Activated naive CD4-positive, alpha-beta T cell treated with anti-CD3 and anti-CD28 coated beads, Interleukin-2, amount 50 U/mL, for 72 hours (primary cell): ENCODE measurements around the gene POLE. TPM values are rescaled to one million over a fixed set of nuclear protein-coding genes. Genes with fewer than 3 reads are reported as not detected.
A peak's percentile ranks its signal among the peaks of the same experiment; 100 is the strongest.

Experiments used
- ATAC-seq, 2 donors: fragments of 150-1000 bp; cut with Tn5 transposase; 2 replicates each; pipeline ENCODE4 v1.10.0; 2021; ENCODE audit warnings: mild to moderate bottlenecking in 2 of 2, moderate library complexity in 2 of 2
- DNase-seq, 2 donors: peaks; one replicate each; pipeline ENCODE4 v3.0.0; 2021 to 2022; ENCODE audit warnings: low spot score in 2 of 2
- H3K27ac Mint-ChIP-seq, 2 donors: one replicate each; pipeline ENCODE4 v1.8.0; 2022; ENCODE audit warnings: mild to moderate bottlenecking in 2 of 2, mixed read lengths in 2 of 2
- H3K36me3 Mint-ChIP-seq, 2 donors: one replicate each; pipeline ENCODE4 v1.8.0; 2022; ENCODE audit warnings: mixed read lengths in 2 of 2
- H3K9me3 Mint-ChIP-seq, 2 donors: one replicate each; pipeline ENCODE4 v1.8.0; 2022; ENCODE audit warnings: mixed read lengths in 2 of 2
- total RNA-seq, 2 donors: library from RNA; stranded (reverse); gene quantifications; one replicate each; pipeline ENCODE4 v1.2.3, GENCODE V29; 2022

The POLE gene
- total RNA-seq, 2 donors from 2014 or later, result 164 to 177 TPM

DNA sequence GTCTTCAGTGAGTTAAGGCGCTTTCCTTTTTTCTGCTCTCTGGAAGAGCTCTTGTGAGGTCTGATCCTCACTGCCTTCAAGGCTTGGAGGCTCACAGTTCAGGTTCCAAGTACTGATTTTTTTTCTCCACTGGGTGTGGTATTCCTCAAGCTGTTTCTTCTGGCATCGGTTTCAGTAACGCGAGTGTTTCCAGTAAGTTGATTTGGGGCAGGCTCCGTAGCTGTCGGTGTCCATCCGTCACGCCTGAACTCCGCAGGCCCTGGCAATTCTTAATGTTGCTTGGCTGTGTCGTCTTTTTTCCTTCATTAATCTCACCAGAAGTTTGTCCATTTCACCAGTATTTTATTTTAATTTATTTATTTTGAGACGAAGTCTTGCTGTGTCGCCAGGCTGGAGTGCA is 107.4 kb downstream of the POLE start:
- ATAC-seq, result no peak
- Mint-ChIP-seq H3K9me3 (no peaks in the 10 kb centered on the region), H3K27ac (no peak overlapping the region), H3K36me3 (no peaks in the 10 kb centered on the region)
- no peak for DNase-seq

DNA sequence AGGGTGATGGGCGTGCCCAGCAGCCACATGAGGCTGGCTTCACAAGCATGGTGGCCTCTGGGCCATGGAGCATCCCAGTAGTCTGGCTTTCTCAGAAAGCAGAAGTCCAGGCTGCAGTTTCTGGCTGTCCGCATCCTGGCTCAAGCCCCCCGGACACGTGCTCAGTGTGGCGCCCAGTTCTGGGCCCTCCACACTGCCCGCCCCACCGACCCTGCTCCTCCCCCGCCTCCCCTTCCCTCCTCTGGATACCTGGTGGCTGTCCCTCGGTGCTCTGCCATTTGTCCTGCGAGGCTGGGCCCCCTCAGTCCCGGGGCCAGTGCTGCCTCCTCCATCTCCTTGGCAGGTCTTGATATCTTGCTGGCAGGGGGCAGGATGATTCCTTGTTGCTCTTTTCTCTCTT is 108.3 kb downstream of the POLE start:
- ATAC-seq (no peak), DNase-seq (no peak)
- Mint-ChIP-seq H3K27ac (no peak overlapping the region), H3K9me3 (no peaks in the 10 kb centered on the region), H3K36me3 (no peaks in the 10 kb centered on the region)

DNA sequence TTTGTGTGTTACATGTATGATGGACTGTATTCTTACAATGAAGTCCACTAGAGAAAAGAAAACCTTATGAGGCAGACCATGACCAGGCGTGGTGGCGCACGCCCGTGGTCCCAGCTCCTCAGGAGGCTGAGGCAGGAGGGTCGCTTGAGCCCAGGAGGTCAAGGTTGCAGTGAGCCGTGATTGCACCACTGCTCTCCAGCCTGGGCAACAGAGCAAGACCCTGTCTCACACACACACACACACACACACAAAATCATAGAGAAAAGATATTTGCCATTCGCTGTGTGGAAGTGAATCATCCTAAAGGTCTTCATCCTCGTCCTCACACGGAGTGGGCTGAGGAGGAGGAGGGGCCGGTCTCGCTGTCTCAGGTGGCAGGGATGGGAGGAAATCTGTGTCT is 109.0 kb downstream of the POLE start:
- no peak for DNase-seq
- ATAC-seq, result no peak
- Mint-ChIP-seq H3K9me3 (no peaks in the 10 kb centered on the region), H3K27ac (peak overlapping the region in 1 of 2 donors; percentile 11), H3K36me3 (no peaks in the 10 kb centered on the region)

DNA sequence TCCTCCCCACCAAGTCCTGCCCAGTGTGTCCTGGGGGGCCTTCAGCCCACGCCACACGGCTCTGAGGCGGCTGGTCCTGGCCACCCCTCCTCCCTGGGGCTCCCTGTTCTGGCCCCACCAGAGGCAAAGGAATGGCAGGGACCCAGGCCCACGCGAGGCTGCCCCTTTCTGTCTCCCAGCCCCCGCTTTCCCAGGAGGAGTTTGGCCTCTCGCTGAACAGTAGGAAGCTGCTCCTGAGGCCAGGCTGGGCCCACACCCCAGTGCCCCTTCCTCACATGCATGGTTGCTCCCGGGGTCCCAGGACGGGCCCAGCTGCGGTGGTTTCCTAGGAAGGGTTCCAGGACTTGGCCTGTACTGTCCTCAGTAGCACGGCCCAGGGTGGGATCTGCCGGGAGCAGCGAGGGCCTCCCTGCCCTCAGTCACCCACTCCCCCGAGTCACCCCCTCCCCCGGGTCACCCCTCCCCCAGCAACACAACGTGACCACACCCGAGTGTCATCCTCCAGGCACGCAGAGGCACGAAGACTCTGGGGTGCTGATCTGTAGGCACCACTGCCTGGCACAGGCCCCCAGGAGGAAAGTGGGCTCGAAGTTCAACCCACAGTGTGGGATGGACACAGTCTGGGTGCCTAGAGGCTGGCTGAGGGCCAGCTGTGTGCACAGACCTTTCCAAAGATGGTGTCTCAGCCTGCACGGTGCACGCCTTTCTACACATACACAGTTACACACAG is 109.8 kb downstream of the POLE start:
- DNase-seq (no peak), ATAC-seq (no peak)
- H3K9me3 Mint-ChIP-seq, result no peaks in the 10 kb centered on the region
- H3K27ac Mint-ChIP-seq, result no peak overlapping the region
- no peaks in the 10 kb centered on the region for H3K36me3 Mint-ChIP-seq

DNA sequence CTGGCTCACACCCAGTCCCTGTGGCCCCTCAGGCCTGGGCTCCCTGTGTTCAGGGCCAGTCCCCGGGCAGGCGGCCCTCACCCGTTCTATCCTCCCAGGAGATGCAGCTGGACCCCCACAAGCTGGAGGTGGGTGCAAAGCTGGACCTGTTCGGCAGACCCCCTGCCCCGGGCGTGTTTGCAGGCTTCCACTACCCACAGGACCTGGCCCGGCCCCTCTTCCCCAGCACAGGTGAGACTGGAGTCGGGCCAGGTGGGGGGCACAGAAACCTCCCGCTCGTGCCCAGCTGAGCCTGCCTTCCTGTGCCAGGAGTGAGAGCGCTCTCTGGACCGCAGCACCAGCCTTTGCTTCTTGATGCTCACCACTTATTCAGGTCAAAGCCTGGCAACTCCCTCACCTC is 110.4 kb downstream of the POLE start:
- H3K27ac Mint-ChIP-seq, result no peak overlapping the region
- H3K9me3 Mint-ChIP-seq, result no peaks in the 10 kb centered on the region
- no peaks in the 10 kb centered on the region for H3K36me3 Mint-ChIP-seq
- no peak for DNase-seq
- ATAC-seq, result no peak

DNA sequence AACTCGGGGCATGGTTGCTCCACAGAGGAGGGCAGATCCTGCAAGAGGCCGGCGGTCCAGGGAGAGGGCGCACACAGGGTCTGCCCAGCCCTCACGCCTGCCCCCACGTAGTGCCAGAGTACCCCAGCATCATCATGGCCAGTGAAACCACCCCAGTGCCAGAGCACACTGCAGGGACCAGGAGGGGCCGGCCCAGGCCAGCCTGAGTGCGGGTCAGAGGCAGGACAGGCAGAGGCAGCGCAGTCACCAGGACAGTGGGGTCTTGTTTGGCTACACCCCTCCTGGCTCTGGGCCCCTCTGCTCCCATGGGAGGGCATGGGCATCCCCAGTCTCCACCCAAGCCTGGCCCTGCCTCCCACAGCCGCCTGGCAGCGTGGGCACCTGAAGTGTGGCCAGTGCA is 111.5 kb downstream of the POLE start:
- ATAC-seq, result no peak
- no peak overlapping the region for H3K27ac Mint-ChIP-seq
- H3K36me3 Mint-ChIP-seq, result no peaks in the 10 kb centered on the region
- H3K9me3 Mint-ChIP-seq, result no peaks in the 10 kb centered on the region
- DNase-seq, result no peak

DNA sequence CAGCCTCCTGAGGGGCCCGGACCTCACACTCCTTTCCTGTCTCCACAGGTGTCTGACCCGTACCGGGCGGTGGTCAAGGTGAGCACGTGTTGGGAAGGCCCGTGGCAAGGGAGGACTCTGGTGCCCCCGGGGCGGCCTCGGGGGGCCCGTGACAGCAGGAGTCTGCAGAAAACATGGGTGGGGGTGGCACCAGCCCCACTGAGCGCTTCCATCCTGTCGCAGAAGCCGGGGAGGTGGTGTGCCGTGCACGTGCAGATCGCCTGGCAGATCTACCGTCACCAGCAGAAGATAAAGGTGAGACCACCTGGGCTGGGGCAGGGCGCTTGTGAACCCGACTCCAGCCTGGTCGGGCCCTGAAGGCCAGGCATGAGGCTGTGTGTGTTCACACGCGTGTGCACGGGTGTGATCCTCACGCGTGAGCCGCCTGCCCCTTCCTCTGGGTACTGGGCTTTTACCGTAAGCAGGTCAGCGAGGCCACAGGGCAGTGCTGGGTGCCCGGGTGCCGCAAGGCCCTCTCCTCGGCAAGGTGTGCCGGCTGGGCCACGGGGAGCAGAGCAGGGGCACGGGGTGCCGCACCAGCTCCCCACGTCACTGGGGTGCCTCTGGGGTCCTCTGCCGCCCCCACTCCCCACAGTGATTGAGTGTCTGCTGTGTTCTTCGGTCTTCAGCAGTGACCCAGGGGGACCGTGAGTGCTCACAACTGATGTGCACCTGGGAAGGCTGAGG is 112.7 kb downstream of the POLE start:
- H3K36me3 Mint-ChIP-seq, result no peaks in the 10 kb centered on the region
- no peak for DNase-seq
- no peak overlapping the region for H3K27ac Mint-ChIP-seq
- ATAC-seq, result no peak
- no peaks in the 10 kb centered on the region for H3K9me3 Mint-ChIP-seq

Other genes with a start within 250 kb of the POLE start
- 10 to 100 TPM; 30.8 to 37.8 TPM for gene FBRSL1, start 197.2 kb downstream of the POLE start, total RNA-seq
- not detected for gene LRCOL1, start 76.8 kb downstream of the POLE start, total RNA-seq
- not detected for gene P2RX2, start 68.6 kb downstream of the POLE start, total RNA-seq
- 10 to 100 TPM in 1 of 2 donors, 1 to 10 TPM in 1; 4.5 to 11.6 TPM for gene PXMP2, start 245 bp upstream of the POLE start, total RNA-seq
- gene PGAM5, start 23.5 kb upstream of the POLE start, total RNA-seq, result 10 to 100 TPM; 60.0 to 65.9 TPM
- gene ANKLE2, start 74.5 kb upstream of the POLE start, total RNA-seq, result 100 to 1,000 TPM in 1 of 2 donors, 10 to 100 TPM in 1; 82.9 to 129 TPM
- gene GOLGA3, start 141.5 kb upstream of the POLE start, total RNA-seq, result 10 to 100 TPM; 44.0 to 52.7 TPM
- 10 to 100 TPM; 60.4 to 73.2 TPM for gene CHFR, start 200.3 kb upstream of the POLE start, total RNA-seq